ENCODE measurements around the gene SMIM7.
A peak's percentile ranks its signal among the peaks of the same experiment; 100 is the strongest.

SMIM7 gene

GRCh38 chr19:16596399-16596798 is 63.5 kb downstream of the SMIM7 start:
- Histone ChIP-seq H2BK15ac (ENCODE audit: low read depth, poor library complexity, severe bottlenecking) (no peak overlapping the region), H3K79me1 (replicated peaks; ENCODE audit: low read length, poor library complexity, severe bottlenecking) (peaks cover 36% of the 10 kb centered on the region), H2BK120ac (ENCODE audit: low read depth, low read length) (no peak overlapping the region), H2BK12ac (ENCODE audit: low read length in 2 of 2) (no peak overlapping the region), H2AK5ac (ENCODE audit: low read length, severe bottlenecking) (no peak overlapping the region), H3K18ac (ENCODE audit: low read depth in 1 of 2, low read length in 2 of 2) (no peak overlapping the region), H3K4me2 (ENCODE audit: low read length, poor library complexity, severe bottlenecking) (no peak overlapping the region), H4K8ac (ENCODE audit: low read length) (no peak overlapping the region), H3K9me3 (ENCODE audit: control insufficient read depth, low read length) (no peaks in the 10 kb centered on the region), H3K4me1 (ENCODE audit: control insufficient read depth, insufficient read depth, low read depth, low read length) (peaks cover 35% of the 10 kb centered on the region), H3K14ac (ENCODE audit: low read length in 2 of 2) (peak overlapping the region in 1 of 2 experiments; percentile 8), H2BK5ac (ENCODE audit: low read depth, low read length, poor library complexity, severe bottlenecking) (no peak overlapping the region), H4K91ac (ENCODE audit: low read length) (no peak overlapping the region), H3K27me3 (ENCODE audit: control insufficient read depth in 1 of 2, insufficient read depth in 1 of 2, low read length in 2 of 2) (no peaks in the 10 kb centered on the region), H3K9ac (ENCODE audit: low read length) (no peak overlapping the region), H3K23ac (ENCODE audit: low read length in 2 of 2) (no peak overlapping the region), H2AFZ (ENCODE audit: low read depth, low read length) (no peak overlapping the region), H3K27ac (ENCODE audit: low read length, poor library complexity, severe bottlenecking) (no peak overlapping the region), H3K36me3 (ENCODE audit: control insufficient read depth in 1 of 2, insufficient read depth in 2 of 2, low read depth in 1 of 2, low read length in 2 of 2) (peaks cover 4 to 27% of the 10 kb centered on the region in 2 experiments), H3K4ac (ENCODE audit: low read depth in 1 of 2, low read length in 2 of 2) (no peak overlapping the region), H3K4me3 (ENCODE audit: insufficient read depth in 1 of 2, low read depth in 1 of 2, low read length in 2 of 2) (no peak overlapping the region)
- no peak for DNase-seq
- WGBS: over 99% methylated on average over 9 of the region's 9 CpGs
